GM23338 (cell line): Measurements from ENCODE around the gene TRMT44.

Experiments
- CREB1 ChIP-seq: fragments of 250-450 bp; sonication (Bioruptor Pico); IDR thresholded peaks from 2 replicates; pipeline ENCODE4 v1.5.0; 2020; ENCODE audit warnings: low read depth, mild to moderate bottlenecking, moderate library complexity
- CTCF ChIP-seq, 2 experiments: fragments of 200-600 bp in 1 of 2; sonication (generic) in 1 of 2; conservative IDR thresholded peaks; 2 replicates each; pipeline versions ENCODE4 v1.5.1 to v1.6.1; 2016 to 2017; ENCODE audit warnings: antibody characterized with exemption in 2 of 2, low read depth in 2 of 2, mild to moderate bottlenecking in 2 of 2, moderate library complexity in 1 of 2
- ETS1 ChIP-seq: IDR thresholded peaks from 2 replicates; pipeline ENCODE4 v1.6.1; 2016; ENCODE audit warnings: antibody characterized with exemption
- EZH2 ChIP-seq: fragments of 200-600 bp; sonication (generic); IDR thresholded peaks from one replicate; pipeline ENCODE4 v1.8.0; 2017; ENCODE audit warnings: antibody characterized with exemption, mild to moderate bottlenecking, low read depth; ENCODE audit not compliant: unreplicated experiment
- EZH2phosphoT487 ChIP-seq: fragments of 200-600 bp; sonication (generic); IDR thresholded peaks from one replicate; pipeline ENCODE4 v1.8.1; 2018; ENCODE audit warnings: antibody characterized with exemption; ENCODE audit not compliant: unreplicated experiment
- JUNB ChIP-seq: IDR thresholded peaks from one replicate; pipeline ENCODE4 v1.6.1; 2016; ENCODE audit warnings: antibody characterized with exemption; ENCODE audit not compliant: unreplicated experiment
- NANOG ChIP-seq: IDR thresholded peaks from 2 replicates; pipeline ENCODE4 v1.6.1; 2016; ENCODE audit warnings: antibody characterized with exemption, borderline replicate concordance
- POLR2AphosphoS5 ChIP-seq: IDR thresholded peaks from 2 replicates; pipeline ENCODE4 v1.6.1; 2016; ENCODE audit warnings: antibody characterized with exemption, low read depth
- STAT1 ChIP-seq: IDR thresholded peaks from one replicate; pipeline ENCODE4 v1.6.1; 2016; ENCODE audit warnings: antibody characterized with exemption; ENCODE audit not compliant: unreplicated experiment
- ZNF114 ChIP-seq: fragments of 250-450 bp; sonication (Bioruptor Pico); IDR thresholded peaks from 2 replicates; pipeline ENCODE4 v1.5.0; 2020; ENCODE audit warnings: mild to moderate bottlenecking, moderate library complexity
- ZNF331 ChIP-seq: fragments of 250-450 bp; sonication (Bioruptor Pico); IDR thresholded peaks from 2 replicates; pipeline ENCODE4 v1.5.0; 2020; ENCODE audit warnings: low read depth, mild to moderate bottlenecking, moderate library complexity
- TF ChIP-seq, protein P1 (sequence below): IDR thresholded peaks from one replicate; pipeline ENCODE4 v1.6.1; 2018; ENCODE audit warnings: antibody characterized with exemption; ENCODE audit not compliant: unreplicated experiment
- TF ChIP-seq, protein P2 (sequence below): fragments of 250-450 bp; sonication (Bioruptor Pico); IDR thresholded peaks from 2 replicates; pipeline ENCODE4 v1.5.0; 2020; ENCODE audit warnings: mild to moderate bottlenecking, moderate library complexity

- TF ChIP-seq JUNB (no peak), CTCF (conservative IDR thresholded peaks at IDR 0.05; ENCODE audit: low read depth in 2 of 2) (no peak), POLR2AphosphoS5 (no peak), EZH2phosphoT487 (no peak), EZH2 (no peak), CREB1 (CRISPR knock-in tag) (no peak), ETS1 (no peak), ZNF114 (no peak), STAT1 (no peak), NANOG (no peak), ZNF331 (no peak)
- TF ChIP-seq, protein P1, sequence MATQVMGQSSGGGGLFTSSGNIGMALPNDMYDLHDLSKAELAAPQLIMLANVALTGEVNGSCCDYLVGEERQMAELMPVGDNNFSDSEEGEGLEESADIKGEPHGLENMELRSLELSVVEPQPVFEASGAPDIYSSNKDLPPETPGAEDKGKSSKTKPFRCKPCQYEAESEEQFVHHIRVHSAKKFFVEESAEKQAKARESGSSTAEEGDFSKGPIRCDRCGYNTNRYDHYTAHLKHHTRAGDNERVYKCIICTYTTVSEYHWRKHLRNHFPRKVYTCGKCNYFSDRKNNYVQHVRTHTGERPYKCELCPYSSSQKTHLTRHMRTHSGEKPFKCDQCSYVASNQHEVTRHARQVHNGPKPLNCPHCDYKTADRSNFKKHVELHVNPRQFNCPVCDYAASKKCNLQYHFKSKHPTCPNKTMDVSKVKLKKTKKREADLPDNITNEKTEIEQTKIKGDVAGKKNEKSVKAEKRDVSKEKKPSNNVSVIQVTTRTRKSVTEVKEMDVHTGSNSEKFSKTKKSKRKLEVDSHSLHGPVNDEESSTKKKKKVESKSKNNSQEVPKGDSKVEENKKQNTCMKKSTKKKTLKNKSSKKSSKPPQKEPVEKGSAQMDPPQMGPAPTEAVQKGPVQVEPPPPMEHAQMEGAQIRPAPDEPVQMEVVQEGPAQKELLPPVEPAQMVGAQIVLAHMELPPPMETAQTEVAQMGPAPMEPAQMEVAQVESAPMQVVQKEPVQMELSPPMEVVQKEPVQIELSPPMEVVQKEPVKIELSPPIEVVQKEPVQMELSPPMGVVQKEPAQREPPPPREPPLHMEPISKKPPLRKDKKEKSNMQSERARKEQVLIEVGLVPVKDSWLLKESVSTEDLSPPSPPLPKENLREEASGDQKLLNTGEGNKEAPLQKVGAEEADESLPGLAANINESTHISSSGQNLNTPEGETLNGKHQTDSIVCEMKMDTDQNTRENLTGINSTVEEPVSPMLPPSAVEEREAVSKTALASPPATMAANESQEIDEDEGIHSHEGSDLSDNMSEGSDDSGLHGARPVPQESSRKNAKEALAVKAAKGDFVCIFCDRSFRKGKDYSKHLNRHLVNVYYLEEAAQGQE: no peak
- TF ChIP-seq, protein P2, sequence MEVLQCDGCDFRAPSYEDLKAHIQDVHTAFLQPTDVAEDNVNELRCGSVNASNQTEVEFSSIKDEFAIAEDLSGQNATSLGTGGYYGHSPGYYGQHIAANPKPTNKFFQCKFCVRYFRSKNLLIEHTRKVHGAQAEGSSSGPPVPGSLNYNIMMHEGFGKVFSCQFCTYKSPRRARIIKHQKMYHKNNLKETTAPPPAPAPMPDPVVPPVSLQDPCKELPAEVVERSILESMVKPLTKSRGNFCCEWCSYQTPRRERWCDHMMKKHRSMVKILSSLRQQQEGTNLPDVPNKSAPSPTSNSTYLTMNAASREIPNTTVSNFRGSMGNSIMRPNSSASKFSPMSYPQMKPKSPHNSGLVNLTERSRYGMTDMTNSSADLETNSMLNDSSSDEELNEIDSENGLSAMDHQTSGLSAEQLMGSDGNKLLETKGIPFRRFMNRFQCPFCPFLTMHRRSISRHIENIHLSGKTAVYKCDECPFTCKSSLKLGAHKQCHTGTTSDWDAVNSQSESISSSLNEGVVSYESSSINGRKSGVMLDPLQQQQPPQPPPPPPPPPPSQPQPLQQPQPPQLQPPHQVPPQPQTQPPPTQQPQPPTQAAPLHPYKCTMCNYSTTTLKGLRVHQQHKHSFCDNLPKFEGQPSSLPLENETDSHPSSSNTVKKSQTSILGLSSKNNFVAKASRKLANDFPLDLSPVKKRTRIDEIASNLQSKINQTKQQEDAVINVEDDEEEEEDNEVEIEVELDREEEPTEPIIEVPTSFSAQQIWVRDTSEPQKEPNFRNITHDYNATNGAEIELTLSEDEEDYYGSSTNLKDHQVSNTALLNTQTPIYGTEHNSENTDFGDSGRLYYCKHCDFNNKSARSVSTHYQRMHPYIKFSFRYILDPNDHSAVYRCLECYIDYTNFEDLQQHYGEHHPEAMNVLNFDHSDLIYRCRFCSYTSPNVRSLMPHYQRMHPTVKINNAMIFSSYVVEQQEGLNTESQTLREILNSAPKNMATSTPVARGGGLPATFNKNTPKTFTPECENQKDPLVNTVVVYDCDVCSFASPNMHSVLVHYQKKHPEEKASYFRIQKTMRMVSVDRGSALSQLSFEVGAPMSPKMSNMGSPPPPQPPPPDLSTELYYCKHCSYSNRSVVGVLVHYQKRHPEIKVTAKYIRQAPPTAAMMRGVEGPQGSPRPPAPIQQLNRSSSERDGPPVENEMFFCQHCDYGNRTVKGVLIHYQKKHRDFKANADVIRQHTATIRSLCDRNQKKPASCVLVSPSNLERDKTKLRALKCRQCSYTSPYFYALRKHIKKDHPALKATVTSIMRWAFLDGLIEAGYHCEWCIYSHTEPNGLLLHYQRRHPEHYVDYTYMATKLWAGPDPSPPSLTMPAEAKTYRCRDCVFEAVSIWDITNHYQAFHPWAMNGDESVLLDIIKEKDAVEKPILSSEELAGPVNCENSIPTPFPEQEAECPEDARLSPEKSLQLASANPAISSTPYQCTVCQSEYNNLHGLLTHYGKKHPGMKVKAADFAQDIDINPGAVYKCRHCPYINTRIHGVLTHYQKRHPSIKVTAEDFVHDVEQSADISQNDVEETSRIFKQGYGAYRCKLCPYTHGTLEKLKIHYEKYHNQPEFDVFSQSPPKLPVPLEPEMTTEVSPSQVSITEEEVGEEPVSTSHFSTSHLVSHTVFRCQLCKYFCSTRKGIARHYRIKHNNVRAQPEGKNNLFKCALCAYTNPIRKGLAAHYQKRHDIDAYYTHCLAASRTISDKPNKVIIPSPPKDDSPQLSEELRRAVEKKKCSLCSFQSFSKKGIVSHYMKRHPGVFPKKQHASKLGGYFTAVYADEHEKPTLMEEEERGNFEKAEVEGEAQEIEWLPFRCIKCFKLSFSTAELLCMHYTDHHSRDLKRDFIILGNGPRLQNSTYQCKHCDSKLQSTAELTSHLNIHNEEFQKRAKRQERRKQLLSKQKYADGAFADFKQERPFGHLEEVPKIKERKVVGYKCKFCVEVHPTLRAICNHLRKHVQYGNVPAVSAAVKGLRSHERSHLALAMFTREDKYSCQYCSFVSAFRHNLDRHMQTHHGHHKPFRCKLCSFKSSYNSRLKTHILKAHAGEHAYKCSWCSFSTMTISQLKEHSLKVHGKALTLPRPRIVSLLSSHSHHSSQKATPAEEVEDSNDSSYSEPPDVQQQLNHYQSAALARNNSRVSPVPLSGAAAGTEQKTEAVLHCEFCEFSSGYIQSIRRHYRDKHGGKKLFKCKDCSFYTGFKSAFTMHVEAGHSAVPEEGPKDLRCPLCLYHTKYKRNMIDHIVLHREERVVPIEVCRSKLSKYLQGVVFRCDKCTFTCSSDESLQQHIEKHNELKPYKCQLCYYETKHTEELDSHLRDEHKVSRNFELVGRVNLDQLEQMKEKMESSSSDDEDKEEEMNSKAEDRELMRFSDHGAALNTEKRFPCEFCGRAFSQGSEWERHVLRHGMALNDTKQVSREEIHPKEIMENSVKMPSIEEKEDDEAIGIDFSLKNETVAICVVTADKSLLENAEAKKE (CRISPR knock-in tag): no peak
These were observed 32.8 kb downstream of the TRMT44 start for GRCh38 chr4:8473198-8473919.
